Sigmoid colon (tissue), 7 donors: ENCODE data around the gene ZNF652. TPM values are rescaled to one million over a fixed set of nuclear protein-coding genes. Genes with fewer than 3 reads are reported as not detected.

Experiments
- DNase-seq: peaks from one replicate; pipeline ENCODE4 v3.0.0-alpha.2; 2019
- H3K27ac ChIP-seq, 4 donors: fragments of 200-600 bp; sonication (generic); one replicate each; pipeline ENCODE4 v1.5.1; 2016 to 2019; ENCODE audit warnings: mild to moderate bottlenecking in 1 of 4
- H3K27me3 ChIP-seq, 3 donors: fragments of 200-600 bp; sonication (generic); one replicate each; pipeline ENCODE4 v1.5.1; 2019; ENCODE audit warnings: mild to moderate bottlenecking in 1 of 3
- H3K36me3 ChIP-seq, 4 donors: fragments of 200-600 bp; sonication (generic); one replicate each; pipeline ENCODE4 v1.5.1; 2016 to 2019
- H3K4me1 ChIP-seq, 4 donors: fragments of 200-600 bp; sonication (generic); one replicate each; pipeline ENCODE4 v1.5.1; 2017 to 2019
- H3K4me3 ChIP-seq, 4 donors: fragments of 200-600 bp; sonication (generic); one replicate each; pipeline ENCODE4 v1.5.1; 2017 to 2019; ENCODE audit warnings: mild to moderate bottlenecking in 2 of 4, moderate library complexity in 1 of 4
- H3K9me3 ChIP-seq, 4 donors: fragments of 200-600 bp in 3 of 4; sonication (generic) in 3 of 4; one replicate each; pipeline versions ENCODE4 v1.5.1 to v1.6.1; 2013 to 2019
- EP300 ChIP-seq, 4 donors: sonication (generic); formaldehyde crosslinking; IDR thresholded peaks; one replicate each; pipeline ENCODE4 v1.6.1; 2017; ENCODE audit warnings: antibody characterized with exemption in 4 of 4
- POLR2A ChIP-seq, 2 donors: fragments of 450-650 bp; IDR thresholded peaks; one replicate each; pipeline ENCODE4 v1.6.1; 2016; ENCODE audit warnings: antibody characterized with exemption in 2 of 2, mild to moderate bottlenecking in 2 of 2, moderate library complexity in 2 of 2
- POLR2AphosphoS5 ChIP-seq, 4 donors: sonication (generic); formaldehyde crosslinking; IDR thresholded peaks; one replicate each; pipeline ENCODE4 v1.6.1; 2017; ENCODE audit warnings: antibody characterized with exemption in 4 of 4
- WGBS, 2 donors: extraction: QIAGEN DNeasy Blood & Tissue Kit; methylation state at CpG; one replicate each; pipeline ENCODE4 v1.1.7; 2013; 5-methylcytosine and 5-hydroxymethylcytosine counted together
- intact Hi-C: fragments of 100-400 bp; cut with DNase I; formaldehyde crosslinking; loops from one replicate; pipeline ENCODE4 v1.15.1; 2023
- polyA plus RNA-seq, 3 donors: library from polyadenylated mRNA; stranded (reverse); fragments of 200-250 nt; gene quantifications; one replicate each; pipeline ENCODE4 v1.2.3, GENCODE V29; 2013
- total RNA-seq, 4 donors: library from RNA; depleted of rRNA; stranded (reverse); fragments of >200 nt; gene quantifications; one replicate each; pipeline ENCODE4 v1.1.0, GENCODE V29; 2016
- TF ChIP-seq, protein P1 (sequence below), 4 experiments: fragments of 450-650 bp in 3 of 4; fragments of 200-600 bp in 1 of 4; IDR thresholded peaks; one replicate each; pipeline ENCODE4 v1.5.1; 2016 to 2019; ENCODE audit warnings: antibody characterized with exemption in 4 of 4, mild to moderate bottlenecking in 3 of 4, moderate library complexity in 2 of 4
- donor health status: healthy with polysubstance abuse.
- donor health status: Bipolar disorder and iron deficiency.
- donor health status: healthy.

ZNF652 gene
- total and polyA plus RNA-seq, 7 donors = 12.9 to 134 (median 83.1) TPM

DNA sequence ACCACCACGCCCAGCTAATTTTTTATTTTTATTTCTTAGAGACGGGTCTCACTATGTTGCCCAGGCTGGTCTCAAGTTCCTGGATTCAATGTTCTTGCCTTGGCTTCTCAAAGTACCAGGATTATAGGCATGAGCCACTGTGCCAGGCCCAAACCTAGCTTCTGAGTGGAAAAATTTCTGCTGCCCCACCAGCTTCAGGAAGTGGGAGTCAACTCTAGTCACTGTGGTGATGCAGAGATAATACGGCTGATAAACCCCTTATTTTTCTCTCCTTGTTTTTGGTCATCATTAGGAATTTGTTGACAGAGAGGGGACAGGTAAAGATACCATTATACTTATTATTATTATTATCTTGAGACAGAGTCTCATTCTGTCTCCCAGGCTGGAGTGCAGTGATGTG is 103.7 kb downstream of the ZNF652 start:
- peaks cover 0 to 15% (median 3%) of the 10 kb centered on the region in 4 donors for H3K4me1 ChIP-seq

DNA sequence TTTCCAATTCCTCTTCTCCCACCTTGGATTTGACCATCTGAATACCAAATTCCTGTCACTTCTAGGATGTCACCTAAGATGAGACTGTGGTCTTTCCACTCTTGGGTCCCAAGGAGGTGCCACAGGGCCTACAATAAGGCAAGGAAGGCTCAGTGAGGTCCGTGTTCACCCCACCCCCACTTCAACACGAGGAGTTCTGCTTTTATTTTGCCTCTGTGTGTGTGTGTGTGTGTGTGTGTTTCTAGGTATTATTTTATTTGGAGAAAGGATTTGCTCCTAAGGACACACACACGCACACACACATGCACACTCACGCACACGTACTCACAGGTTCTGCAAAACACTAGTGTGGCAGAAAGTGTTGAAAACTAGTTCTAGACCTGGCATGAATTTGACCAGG is 106.9 kb downstream of the ZNF652 start:
- Histone ChIP-seq H3K4me3 (no peak overlapping the region), H3K27ac (no peak overlapping the region), H3K27me3 (no peaks in the 10 kb centered on the region), H3K4me1 (peaks cover 0 to 6% (median 0%) of the 10 kb centered on the region in 4 donors), H3K9me3 (no peaks in the 10 kb centered on the region), H3K36me3 (no peaks in the 10 kb centered on the region)
- DNase-seq = no peak
- WGBS, 2 donors = 67 to 76% methylated on average over 5 of the region's 5 CpGs
- TF ChIP-seq POLR2A (IDR thresholded peaks at IDR 0.05) (no peak), POLR2AphosphoS5 (IDR thresholded peaks at IDR 0.05) (no peak), EP300 (IDR thresholded peaks at IDR 0.05) (no peak)
- TF ChIP-seq, protein P1, sequence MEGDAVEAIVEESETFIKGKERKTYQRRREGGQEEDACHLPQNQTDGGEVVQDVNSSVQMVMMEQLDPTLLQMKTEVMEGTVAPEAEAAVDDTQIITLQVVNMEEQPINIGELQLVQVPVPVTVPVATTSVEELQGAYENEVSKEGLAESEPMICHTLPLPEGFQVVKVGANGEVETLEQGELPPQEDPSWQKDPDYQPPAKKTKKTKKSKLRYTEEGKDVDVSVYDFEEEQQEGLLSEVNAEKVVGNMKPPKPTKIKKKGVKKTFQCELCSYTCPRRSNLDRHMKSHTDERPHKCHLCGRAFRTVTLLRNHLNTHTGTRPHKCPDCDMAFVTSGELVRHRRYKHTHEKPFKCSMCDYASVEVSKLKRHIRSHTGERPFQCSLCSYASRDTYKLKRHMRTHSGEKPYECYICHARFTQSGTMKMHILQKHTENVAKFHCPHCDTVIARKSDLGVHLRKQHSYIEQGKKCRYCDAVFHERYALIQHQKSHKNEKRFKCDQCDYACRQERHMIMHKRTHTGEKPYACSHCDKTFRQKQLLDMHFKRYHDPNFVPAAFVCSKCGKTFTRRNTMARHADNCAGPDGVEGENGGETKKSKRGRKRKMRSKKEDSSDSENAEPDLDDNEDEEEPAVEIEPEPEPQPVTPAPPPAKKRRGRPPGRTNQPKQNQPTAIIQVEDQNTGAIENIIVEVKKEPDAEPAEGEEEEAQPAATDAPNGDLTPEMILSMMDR (IDR thresholded peaks at IDR 0.05) = no peak
- intact Hi-C loops = no loop called here

More for the DNA sequence above, 103.7 kb downstream of the ZNF652 start:
- Histone ChIP-seq H3K9me3 (no peaks in the 10 kb centered on the region), H3K36me3 (no peaks in the 10 kb centered on the region), H3K27ac (no peak overlapping the region), H3K27me3 (no peaks in the 10 kb centered on the region), H3K4me3 (no peak overlapping the region)
- DNase-seq = no peak
- intact Hi-C loops = no loop called here
- 87 to 88% methylated on average over 3 of the region's 3 CpGs for WGBS, 2 donors
- TF ChIP-seq EP300 (IDR thresholded peaks at IDR 0.05) (no peak), POLR2AphosphoS5 (IDR thresholded peaks at IDR 0.05) (no peak), POLR2A (IDR thresholded peaks at IDR 0.05) (no peak)
- TF ChIP-seq, protein P1 (IDR thresholded peaks at IDR 0.05) = no peak

DNA sequence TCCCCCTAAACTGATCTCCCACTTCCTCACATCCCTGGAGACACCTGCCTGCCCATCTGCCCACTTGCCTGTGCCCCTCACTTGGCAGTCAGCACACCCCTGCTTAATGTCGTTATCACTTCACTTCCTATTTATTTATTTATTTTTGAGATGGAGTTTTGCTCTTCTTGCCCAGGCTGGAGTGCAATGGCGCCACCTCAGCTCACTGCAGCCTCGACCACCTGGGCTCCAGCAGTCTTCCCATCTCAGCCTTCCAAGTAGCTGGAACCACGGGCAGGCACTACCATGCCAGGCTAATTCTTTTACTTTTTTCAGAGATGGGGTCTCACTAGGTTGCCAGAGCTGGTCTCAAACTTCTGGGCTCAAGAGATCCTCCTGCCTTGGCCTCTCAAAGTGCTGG is 108.0 kb downstream of the ZNF652 start:
- intact Hi-C loops = no loop called here
- H3K9me3 ChIP-seq = no peaks in the 10 kb centered on the region
- no peak for TF ChIP-seq POLR2AphosphoS5 (IDR thresholded peaks at IDR 0.05)
- no peak for TF ChIP-seq POLR2A (IDR thresholded peaks at IDR 0.05)
- no peak for TF ChIP-seq EP300 (IDR thresholded peaks at IDR 0.05)
- TF ChIP-seq, protein P1 (IDR thresholded peaks at IDR 0.05) = no peak
- no peaks in the 10 kb centered on the region for H3K36me3 ChIP-seq
- WGBS, 2 donors = 65 to 76% methylated on average over 4 of the region's 4 CpGs
- H3K4me3 ChIP-seq = no peak overlapping the region
- no peak for DNase-seq
- no peaks in the 10 kb centered on the region for H3K4me1 ChIP-seq
- peaks cover 0 to 5% (median 5%) of the 10 kb centered on the region in 3 donors for H3K27me3 ChIP-seq
- H3K27ac ChIP-seq = no peak overlapping the region

DNA sequence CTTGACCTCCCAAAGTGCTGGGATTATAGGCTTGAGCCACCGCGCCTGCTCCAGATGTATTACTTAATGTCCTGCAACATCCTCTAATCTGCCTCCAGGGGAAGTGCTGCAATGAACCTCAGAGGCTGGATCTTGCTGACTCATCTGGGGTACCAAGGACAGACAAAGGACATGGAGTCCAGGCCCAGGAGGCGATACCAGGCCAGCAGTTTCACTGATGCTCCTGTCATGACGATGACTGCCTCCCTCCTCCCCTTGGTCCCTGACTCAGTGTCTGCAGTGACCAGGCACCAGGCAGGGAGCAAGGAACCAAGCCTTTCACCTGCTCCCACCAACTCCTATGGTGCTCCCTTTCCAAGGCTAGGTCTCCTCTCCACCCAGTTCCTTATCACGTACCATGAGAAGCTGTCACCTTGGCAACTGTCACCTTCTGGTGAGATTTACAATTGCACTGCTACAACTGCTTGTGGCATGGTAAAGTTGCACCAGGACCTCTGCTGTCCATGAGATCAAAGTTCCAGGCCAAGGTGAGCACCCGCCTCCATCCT is 109.8 kb downstream of the ZNF652 start:
- Histone ChIP-seq H3K27ac (no peak overlapping the region), H3K27me3 (peaks cover 0 to 14% (median 7%) of the 10 kb centered on the region in 3 donors), H3K4me3 (no peak overlapping the region), H3K36me3 (no peaks in the 10 kb centered on the region), H3K9me3 (no peaks in the 10 kb centered on the region), H3K4me1 (no peaks in the 10 kb centered on the region)
- intact Hi-C loops = no loop called here
- WGBS, 2 donors = 71 to 80% methylated on average over 6 of the region's 6 CpGs
- DNase-seq = no peak
- TF ChIP-seq, protein P1 (IDR thresholded peaks at IDR 0.05) = no peak
- TF ChIP-seq EP300 (IDR thresholded peaks at IDR 0.05) = no peak
- TF ChIP-seq POLR2A (IDR thresholded peaks at IDR 0.05) = no peak
- TF ChIP-seq POLR2AphosphoS5 (IDR thresholded peaks at IDR 0.05) = no peak
